Measurements from ENCODE around the gene C16orf86.

DNA sequence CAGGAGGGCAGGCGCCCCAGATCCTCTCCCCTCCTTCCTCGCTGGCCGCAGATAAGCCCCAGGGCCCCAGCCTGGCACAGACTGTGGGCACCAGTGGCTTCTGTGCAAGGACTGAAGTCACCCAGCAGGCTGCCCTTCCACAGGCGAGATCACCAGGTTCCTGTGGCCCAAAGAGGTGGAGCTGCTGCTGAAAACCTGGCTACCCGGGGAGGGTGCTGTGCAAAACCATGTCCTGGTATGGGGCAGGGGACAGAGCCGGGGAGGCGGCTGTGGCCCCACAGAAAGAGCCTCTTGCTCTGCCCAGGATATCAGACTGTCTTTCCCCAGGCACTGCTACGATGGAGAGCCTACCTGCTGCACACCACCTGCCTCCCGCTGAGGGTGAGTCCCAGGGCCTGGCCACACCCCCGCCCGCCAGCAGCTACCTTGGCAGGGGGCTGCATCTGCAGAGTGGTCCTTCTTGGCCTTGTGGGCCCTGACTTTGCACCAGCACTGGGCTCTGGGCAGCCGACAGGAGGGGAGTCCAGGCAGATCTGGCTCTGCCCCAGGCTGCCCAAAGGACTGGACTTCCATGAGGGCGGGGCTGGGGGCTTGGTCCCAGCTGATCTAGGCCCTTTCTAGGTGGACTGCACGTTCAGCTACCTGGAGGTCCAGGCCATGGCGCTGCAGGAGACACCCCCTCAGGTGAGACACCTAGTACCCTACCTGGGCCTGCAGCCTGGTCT is 21.1 kb upstream of the C16orf86 start:
- TF ChIP-seq POLR2A (IDR thresholded peaks at IDR 0.05; ENCODE audit: low read length) (no peak), GATA1 (IDR thresholded peaks at IDR 0.05; ENCODE audit: low read depth, low read length) (no peak)

Data from erythroblast (primary cell).